H1 (cell line): ENCODE measurements around the gene INPP5A. TPM values are rescaled to one million over a fixed set of nuclear protein-coding genes. Genes with fewer than 3 reads are reported as not detected.

Experiments used
- CTCF ChIA-PET: fragments of 300-600 bp; sonication (Branson Sonifier 250); formaldehyde crosslinking; loops from one replicate; lab custom pipeline; 2021; ENCODE audit not compliant: partially characterized antibody; lab: Charles Lee
- POLR2A ChIA-PET: fragments of 300-600 bp; sonication (Branson Sonifier 250); formaldehyde crosslinking; loops from one replicate; lab custom pipeline; 2021; ENCODE audit warnings: inconsistent platforms; ENCODE audit not compliant: partially characterized antibody; lab: Charles Lee
- DNase-seq, 2 experiments: peaks; one replicate each; pipeline versions ENCODE4 v3.0.0 to v3.0.0-alpha.2; 2010 to 2022; ENCODE audit warnings: low spot score in 2 of 2, low read depth in 1 of 2, mixed read lengths in 1 of 2
- FAIRE-seq: peaks from 2 replicates; lab custom pipeline; 2011; peaks lifted over from hg19 to GRCh38; lab: Jason Lieb, UNC
- H2AFZ ChIP-seq: 2 replicates; pipeline ENCODE4 v1.8.1; 2012; ENCODE audit warnings: low read length, inconsistent platforms
- H2AK5ac ChIP-seq: 2 replicates; pipeline ENCODE4 v1.6.1; 2013; ENCODE audit warnings: low read depth, low read length
- H2BK120ac ChIP-seq: replicated peaks from 2 replicates; pipeline ENCODE3; 2013; ENCODE audit warnings: low read depth, low read length, inconsistent platforms
- H2BK12ac ChIP-seq: 2 replicates; pipeline ENCODE4 v1.6.1; 2013; ENCODE audit warnings: low read depth, low read length
- H2BK15ac ChIP-seq: 2 replicates; pipeline ENCODE4 v1.6.1; 2013; ENCODE audit warnings: low read length
- H2BK20ac ChIP-seq: 2 replicates; pipeline ENCODE4 v1.6.1; 2013; ENCODE audit warnings: low read length
- H2BK5ac ChIP-seq: 2 replicates; pipeline ENCODE4 v1.6.1; 2013; ENCODE audit warnings: low read depth, low read length
- H3K14ac ChIP-seq: 2 replicates; pipeline ENCODE4 v1.6.1; 2013; ENCODE audit warnings: inconsistent platforms; ENCODE audit not compliant: insufficient read length
- H3K18ac ChIP-seq: 2 replicates; pipeline ENCODE4 v1.6.1; 2013; ENCODE audit warnings: low read length; ENCODE audit errors: extremely low read depth
- H3K23ac ChIP-seq: 2 replicates; pipeline ENCODE4 v1.6.1; 2013; ENCODE audit warnings: inconsistent platforms; ENCODE audit not compliant: insufficient read length
- H3K23me2 ChIP-seq: 2 replicates; pipeline ENCODE4 v1.6.1; 2013; ENCODE audit warnings: low read depth, low read length
- H3K27ac ChIP-seq: 2 replicates; pipeline ENCODE4 v1.6.1; 2011; ENCODE audit warnings: low read depth, low read length, inconsistent platforms
- H3K27me3 ChIP-seq, 4 experiments: replicated peaks in 1 of 4; 1 replicate in 1 of 4; 2 replicates in 3 of 4; pipeline versions ENCODE4 v1.6.1 to v1.8.1; 2011 to 2013; ENCODE audit warnings: low read length in 3 of 4, mild to moderate bottlenecking in 3 of 4, inconsistent platforms in 2 of 4, mixed read lengths in 2 of 4, moderate library complexity in 1 of 4; ENCODE audit not compliant: control insufficient read depth in 3 of 4, insufficient read depth in 3 of 4; ENCODE audit errors: extremely low read depth in 1 of 4
- H3K36me3 ChIP-seq, 4 experiments: 2 replicates each; pipeline versions ENCODE4 v1.6.1 to v1.8.1; 2011 to 2013; ENCODE audit warnings: mild to moderate bottlenecking in 4 of 4, low read length in 3 of 4, moderate library complexity in 2 of 4, control low read depth in 1 of 4, inconsistent platforms in 1 of 4; ENCODE audit not compliant: insufficient read depth in 4 of 4, control insufficient read depth in 2 of 4
- H3K4ac ChIP-seq: replicated peaks from 2 replicates; pipeline ENCODE3; 2013; ENCODE audit warnings: low read length, low read depth, mixed read lengths, inconsistent platforms; ENCODE audit not compliant: insufficient read length
- H3K4me1 ChIP-seq, 4 experiments: replicated peaks in 1 of 4; 1 replicate in 1 of 4; 2 replicates in 3 of 4; pipeline versions ENCODE4 v1.6.1 to v1.8.1; 2011 to 2013; ENCODE audit warnings: low read length in 3 of 4, inconsistent platforms in 2 of 4, mixed read lengths in 1 of 4; ENCODE audit not compliant: insufficient read depth in 4 of 4, control insufficient read depth in 3 of 4
- H3K4me2 ChIP-seq, 2 experiments: 2 replicates each; pipeline versions ENCODE4 v1.6.1 to v1.8.1; 2011 to 2013; ENCODE audit warnings: low read depth in 2 of 2, low read length in 2 of 2, control low read depth in 1 of 2, inconsistent platforms in 1 of 2, mild to moderate bottlenecking in 1 of 2; ENCODE audit not compliant: insufficient read depth in 1 of 2
- H3K4me3 ChIP-seq, 4 experiments: fragments of 200-600, 300-600 bp in 1 of 4; sonication (generic), shearing (Covaris generic), sonication (Bioruptor Twin) in 1 of 4; 2 replicates each; pipeline versions ENCODE4 v1.5.1 to v1.8.1; 2011 to 2016; ENCODE audit warnings: low read length in 4 of 4, low read depth in 3 of 4, control low read depth in 2 of 4, inconsistent platforms in 2 of 4, mild to moderate bottlenecking in 2 of 4, mixed read lengths in 1 of 4, moderate library complexity in 1 of 4; ENCODE audit not compliant: insufficient read depth in 2 of 4; ENCODE audit errors: extremely low read depth in 1 of 4
- H3K56ac ChIP-seq: replicated peaks from 2 replicates; pipeline ENCODE3; 2013; ENCODE audit warnings: low read depth, mild to moderate bottlenecking, mixed read lengths, low read length, inconsistent platforms; ENCODE audit not compliant: insufficient read length
- H3K79me1 ChIP-seq: 2 replicates; pipeline ENCODE4 v1.6.1; 2013; ENCODE audit warnings: low read depth, low read length, control low read depth
- H3K79me2 ChIP-seq, 2 experiments: 2 replicates each; pipeline versions ENCODE4 v1.6.1 to v1.8.1; 2012 to 2013; ENCODE audit warnings: low read length in 2 of 2, mild to moderate bottlenecking in 2 of 2, inconsistent platforms in 1 of 2; ENCODE audit not compliant: insufficient read depth in 2 of 2, control insufficient read depth in 1 of 2
- H3K9ac ChIP-seq, 4 experiments: replicated peaks in 1 of 4; 1 replicate in 1 of 4; 2 replicates in 3 of 4; pipeline versions ENCODE4 v1.6.1 to v1.8.1; 2011 to 2013; ENCODE audit warnings: low read depth in 3 of 4, low read length in 3 of 4, control low read depth in 2 of 4, mild to moderate bottlenecking in 2 of 4, moderate library complexity in 2 of 4, inconsistent platforms in 1 of 4; ENCODE audit errors: extremely low read depth in 1 of 4
- H3K9me3 ChIP-seq, 2 experiments: 2 replicates each; pipeline versions ENCODE4 v1.6.1 to v1.8.1; 2012 to 2013; ENCODE audit warnings: mild to moderate bottlenecking in 2 of 2, moderate library complexity in 2 of 2, control low read depth in 1 of 2, inconsistent platforms in 1 of 2, low read depth in 1 of 2, low read length in 1 of 2, mixed read lengths in 1 of 2; ENCODE audit not compliant: insufficient read depth in 2 of 2
- H4K20me1 ChIP-seq, 2 experiments: replicated peaks in 1 of 2; 2 replicates each; pipeline versions ENCODE3 to v1.8.1; 2011 to 2013; ENCODE audit warnings: inconsistent platforms in 2 of 2, low read length in 2 of 2, mild to moderate bottlenecking in 1 of 2; ENCODE audit not compliant: insufficient read depth in 2 of 2, control insufficient read depth in 1 of 2
- H4K5ac ChIP-seq: 2 replicates; pipeline ENCODE4 v1.6.1; 2013; ENCODE audit warnings: low read length, low read depth, mixed read lengths, inconsistent platforms; ENCODE audit not compliant: insufficient read length
- H4K8ac ChIP-seq: 2 replicates; pipeline ENCODE4 v1.8.0; 2013; ENCODE audit warnings: mild to moderate bottlenecking, moderate library complexity, low read length, inconsistent platforms; ENCODE audit not compliant: insufficient read depth; ENCODE audit errors: extremely low read depth
- H4K91ac ChIP-seq: replicated peaks from 2 replicates; pipeline ENCODE3; 2013; ENCODE audit warnings: low read length, mixed read lengths, inconsistent platforms; ENCODE audit not compliant: insufficient read length
- BACH1 ChIP-seq: IDR thresholded peaks from 2 replicates; pipeline ENCODE4 v1.6.1; 2012; ENCODE audit warnings: low read length, improper control_type of control experiment
- GABPA ChIP-seq: IDR thresholded peaks from 2 replicates; pipeline ENCODE4 v1.6.1; 2011; ENCODE audit warnings: mild to moderate bottlenecking, low read length, moderate library complexity, borderline replicate concordance; ENCODE audit not compliant: insufficient read depth
- NRF1 ChIP-seq: IDR thresholded peaks from 2 replicates; pipeline ENCODE4 v1.6.1; 2011; ENCODE audit warnings: mild to moderate bottlenecking, low read depth, low read length, improper control_type of control experiment
- PHF8 ChIP-seq: fragments of 200-600 bp; sonication (generic); conservative IDR thresholded peaks from 2 replicates; pipeline ENCODE4 v1.7.1; 2012; ENCODE audit warnings: low read depth, mild to moderate bottlenecking, inconsistent platforms, low read length, moderate library complexity
- SIRT6 ChIP-seq: IDR thresholded peaks from one replicate; pipeline ENCODE4 v1.7.1; 2012; ENCODE audit warnings: low read length, inconsistent platforms
- SIX5 ChIP-seq: IDR thresholded peaks from 2 replicates; pipeline ENCODE4 v1.6.1; 2011; ENCODE audit warnings: mild to moderate bottlenecking, low read depth, low read length
- SP4 ChIP-seq: IDR thresholded peaks from 2 replicates; pipeline ENCODE4 v1.6.1; 2012; ENCODE audit warnings: low read length, inconsistent platforms
- SRF ChIP-seq: IDR thresholded peaks from 2 replicates; pipeline ENCODE4 v1.6.1; 2011; ENCODE audit warnings: mild to moderate bottlenecking, low read depth, low read length, moderate library complexity
- TCF12 ChIP-seq: IDR thresholded peaks from 2 replicates; pipeline ENCODE4 v1.6.1; 2011; ENCODE audit warnings: low read depth, mild to moderate bottlenecking, low read length
- TEAD4 ChIP-seq: IDR thresholded peaks from 2 replicates; pipeline ENCODE4 v1.6.1; 2012; ENCODE audit warnings: low read depth, low read length, inconsistent platforms, mixed read lengths
- ZNF274 ChIP-seq: IDR thresholded peaks from 2 replicates; pipeline ENCODE4 v1.7.0; 2012; ENCODE audit warnings: low read length, borderline replicate concordance; ENCODE audit errors: extremely low read depth
- WGBS, 2 experiments: shearing (Covaris generic) in 1 of 2; methylation state at CpG; one replicate each; pipeline versions ENCODE4 v1.1.6 to v1.1.7; 2013 to 2015; ENCODE audit warnings: low lambda C conversion rate in 2 of 2, mixed read lengths in 2 of 2, inconsistent platforms in 1 of 2, low coverage in 1 of 2, missing lambda C conversion rate in 1 of 2; ENCODE audit not compliant: insufficient replicate concordance in 2 of 2, insufficient coverage in 1 of 2, insufficient read length in 1 of 2; ENCODE audit errors: extremely low coverage in 1 of 2, missing lambda C conversion rate in 1 of 2; 5-methylcytosine and 5-hydroxymethylcytosine counted together
- polyA plus RNA-seq, 7 experiments: library from polyadenylated mRNA; depleted of rRNA in 3 of 7; stranded (reverse) in 5 of 7; unstranded in 2 of 7; fragments of >200 nt in 5 of 7; fragments of 200-250 nt in 2 of 7; gene quantifications; 1 replicate in 5 of 7; 2 replicates in 1 of 7; 4 replicates in 1 of 7; pipeline versions ENCODE4 v1.2.1 to v1.2.3, GENCODE V29; 2011 to 2013; ENCODE audit warnings: missing spikeins in 2 of 7, mixed read lengths in 2 of 7
- total RNA-seq: library from RNA; stranded (reverse); fragmentation: NEBNext Ultra II Directional; extraction: Animal tissue kit (Norgen Biotek cat#: 25700); gene quantifications from 2 replicates; pipeline ENCODE4 v1.2.1, GENCODE V29; 2021
- TF ChIP-seq, protein P1 (sequence below), 3 experiments: IDR thresholded peaks; 1 replicate in 2 of 3; 2 replicates in 1 of 3; pipeline versions ENCODE4 v1.5.1 to v1.6.1; 2011; ENCODE audit warnings: low read length in 3 of 3, mild to moderate bottlenecking in 3 of 3, inconsistent platforms in 2 of 3, low read depth in 1 of 3, moderate library complexity in 1 of 3; ENCODE audit not compliant: insufficient read depth in 1 of 3; ENCODE audit errors: control extremely low read depth in 1 of 3

The INPP5A gene
- total and polyA plus RNA-seq, 2 of the 8 experiments (the other 6 are each of a cell fraction or from before 2014, with no cell fraction given), result 19.7 to 27.5 TPM

DNA sequence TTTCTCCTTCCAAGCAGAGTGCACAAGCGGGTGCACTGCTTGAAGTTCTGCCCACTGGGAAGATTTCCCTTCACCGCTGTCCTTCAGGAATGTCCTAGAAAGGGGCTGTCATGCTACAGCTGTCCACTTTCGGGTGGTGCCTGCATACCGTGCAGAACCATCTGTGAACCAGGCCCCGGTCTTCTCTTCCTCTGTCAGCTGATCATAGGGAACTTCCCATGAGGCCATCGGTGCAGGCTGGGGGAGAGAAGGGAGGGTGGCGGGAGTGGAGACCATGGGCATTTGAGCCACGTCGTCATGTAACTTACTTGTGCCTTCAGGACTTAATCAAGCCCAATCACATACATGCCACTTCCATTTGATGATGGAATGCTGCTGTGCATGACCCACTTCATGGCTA, 136.7 kb downstream of the INPP5A start:
- Histone ChIP-seq H3K4me2 (no peak overlapping the region), H3K79me1 (no peaks in the 10 kb centered on the region), H3K9ac (no peak overlapping the region), H3K36me3 (no peaks in the 10 kb centered on the region), H4K20me1 (no peaks in the 10 kb centered on the region), H3K9me3 (peaks cover 0 to 9% of the 10 kb centered on the region in 2 experiments; a peak in 1 of 4 replicates), H2BK120ac (no peak overlapping the region), H3K18ac (no peak overlapping the region), H3K23me2 (no peaks in the 10 kb centered on the region), H4K5ac (no peak overlapping the region), H3K79me2 (no peaks in the 10 kb centered on the region), H4K8ac (no peak overlapping the region), H2AK5ac (no peak overlapping the region), H3K4me3 (no peak overlapping the region), H3K27ac (no peak overlapping the region), H3K4me1 (no peaks in the 10 kb centered on the region; a peak in 1 of 7 replicates), H2BK20ac (no peak overlapping the region), H3K14ac (no peak overlapping the region), H3K4ac (no peak overlapping the region), H3K27me3 (no peaks in the 10 kb centered on the region), H2AFZ (no peak overlapping the region), H2BK15ac (no peak overlapping the region), H2BK5ac (no peak overlapping the region), H2BK12ac (no peak overlapping the region), H4K91ac (no peak overlapping the region), H3K56ac (no peak overlapping the region), H3K23ac (no peak overlapping the region)
- CTCF ChIA-PET, result interaction anchor here (0.6 kb wide), 1 partner anchor 96 kb away, joined by 8 read pairs; no protein-coding TSS in a partner anchor
- FAIRE-seq (no peak), DNase-seq (no peak)
- POLR2A ChIA-PET, result no interaction called here
- 88% methylated on average over 4 of the region's 9 CpGs; no CpG with 5 or more reads in 1 of the 2 experiments for WGBS, 2 experiments
- TF ChIP-seq TEAD4, result no peak
- no peak for TF ChIP-seq PHF8
- TF ChIP-seq SIX5, result no peak
- no peak for TF ChIP-seq TCF12
- no peak for TF ChIP-seq BACH1
- TF ChIP-seq ZNF274, result no peak
- no peak for TF ChIP-seq SIRT6
- TF ChIP-seq NRF1, result no peak
- no peak for TF ChIP-seq GABPA
- TF ChIP-seq, protein P1, sequence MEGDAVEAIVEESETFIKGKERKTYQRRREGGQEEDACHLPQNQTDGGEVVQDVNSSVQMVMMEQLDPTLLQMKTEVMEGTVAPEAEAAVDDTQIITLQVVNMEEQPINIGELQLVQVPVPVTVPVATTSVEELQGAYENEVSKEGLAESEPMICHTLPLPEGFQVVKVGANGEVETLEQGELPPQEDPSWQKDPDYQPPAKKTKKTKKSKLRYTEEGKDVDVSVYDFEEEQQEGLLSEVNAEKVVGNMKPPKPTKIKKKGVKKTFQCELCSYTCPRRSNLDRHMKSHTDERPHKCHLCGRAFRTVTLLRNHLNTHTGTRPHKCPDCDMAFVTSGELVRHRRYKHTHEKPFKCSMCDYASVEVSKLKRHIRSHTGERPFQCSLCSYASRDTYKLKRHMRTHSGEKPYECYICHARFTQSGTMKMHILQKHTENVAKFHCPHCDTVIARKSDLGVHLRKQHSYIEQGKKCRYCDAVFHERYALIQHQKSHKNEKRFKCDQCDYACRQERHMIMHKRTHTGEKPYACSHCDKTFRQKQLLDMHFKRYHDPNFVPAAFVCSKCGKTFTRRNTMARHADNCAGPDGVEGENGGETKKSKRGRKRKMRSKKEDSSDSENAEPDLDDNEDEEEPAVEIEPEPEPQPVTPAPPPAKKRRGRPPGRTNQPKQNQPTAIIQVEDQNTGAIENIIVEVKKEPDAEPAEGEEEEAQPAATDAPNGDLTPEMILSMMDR (IDR thresholded peaks at IDR 0.05; ENCODE audit: control extremely low read depth in 1 of 3, insufficient read depth in 1 of 3, low read depth in 1 of 3, low read length in 3 of 3), result no peak
- TF ChIP-seq SRF, result no peak
- no peak for TF ChIP-seq SP4
